Measurements from ENCODE around the gene MKX. TPM values are rescaled to one million over a fixed set of nuclear protein-coding genes. Genes with fewer than 3 reads are reported as not detected.

Gene MKX
- total RNA-seq, 1 experiment from 2014 or later = not detected

- no peaks in the 10 kb centered on the region for H3K4me1 ChIP-seq (ENCODE audit: control insufficient read depth, insufficient read depth, low read length)
- ChIA-PET CTCF (no interaction called here), POLR2A (no interaction called here)
- H3K36me3 ChIP-seq (ENCODE audit: control insufficient read depth, insufficient read depth, low read length) = no peaks in the 10 kb centered on the region
- no peaks in the 10 kb centered on the region for H3K27me3 ChIP-seq (ENCODE audit: control insufficient read depth, insufficient read depth, low read length)
- BruUV-seq (replicated peaks) = no TSS peak
- no peak overlapping the region for H3K27ac ChIP-seq (ENCODE audit: low read length)
- intact Hi-C loops (cut with micrococcal nuclease; ENCODE audit: unreplicated experiment) (no loop called here), in situ Hi-C loops (cut with HindIII; ENCODE audit: low pct_unique_long_range_greater_than_20kb, low sequenced_read_pairs) (no loop called here)
- no peak overlapping the region for H3K4me3 ChIP-seq (ENCODE audit: low read depth in 2 of 2, low read length in 2 of 2)
- TF ChIP-seq CTCF (IDR thresholded peaks at IDR 0.05) (no peak), POLR2AphosphoS5 (IDR thresholded peaks at IDR 0.05; ENCODE audit: low read depth, low read length) (no peak), TCF7L2 (IDR thresholded peaks at IDR 0.05; ENCODE audit: low read depth, low read length) (no peak), SIN3A (IDR thresholded peaks at IDR 0.05; ENCODE audit: borderline replicate concordance, insufficient read depth, low read depth, low read length) (no peak)
- DNase-seq (ENCODE audit: low read depth, low spot score) (no peak), ATAC-seq (no peak)
- H3K9me3 ChIP-seq (ENCODE audit: control insufficient read depth, insufficient read depth, low read depth, low read length) = no peaks in the 10 kb centered on the region
Observed at GRCh38 chr10:27687743-27688142, 57.9 kb downstream of the MKX start.

GRCh38 chr10:27687326-27687725 lies 58.3 kb downstream of the MKX start:
- CTCF ChIA-PET = no interaction called here
- BruUV-seq (replicated peaks) = no TSS peak
- no peaks in the 10 kb centered on the region for H3K9me3 ChIP-seq (ENCODE audit: control insufficient read depth, insufficient read depth, low read depth, low read length)
- no peaks in the 10 kb centered on the region for H3K27me3 ChIP-seq (ENCODE audit: control insufficient read depth, insufficient read depth, low read length)
- DNase-seq (ENCODE audit: low read depth, low spot score) (no peak), ATAC-seq (no peak)
- in situ Hi-C loops (cut with HindIII; ENCODE audit: low pct_unique_long_range_greater_than_20kb, low sequenced_read_pairs) (no loop called here), intact Hi-C loops (cut with micrococcal nuclease; ENCODE audit: unreplicated experiment) (no loop called here)
- POLR2A ChIA-PET = no interaction called here
- H3K27ac ChIP-seq (ENCODE audit: low read length) = no peak overlapping the region
- TF ChIP-seq SIN3A (IDR thresholded peaks at IDR 0.05; ENCODE audit: borderline replicate concordance, insufficient read depth, low read depth, low read length) (no peak), REST (IDR thresholded peaks at IDR 0.05; ENCODE audit: insufficient read depth in 1 of 2, low read depth in 2 of 2, low read length in 1 of 2) (no peak), POLR2AphosphoS5 (IDR thresholded peaks at IDR 0.05; ENCODE audit: low read depth, low read length) (no peak), TCF7L2 (IDR thresholded peaks at IDR 0.05; ENCODE audit: low read depth, low read length) (no peak), CTCF (IDR thresholded peaks at IDR 0.05) (no peak)
- H3K4me1 ChIP-seq (ENCODE audit: control insufficient read depth, insufficient read depth, low read length) = no peaks in the 10 kb centered on the region
- no peaks in the 10 kb centered on the region for H3K36me3 ChIP-seq (ENCODE audit: control insufficient read depth, insufficient read depth, low read length)
- H3K4me3 ChIP-seq (ENCODE audit: low read depth in 2 of 2, low read length in 2 of 2) = no peak overlapping the region

Measured in Panc1 (cell line).